Activated CD8-positive, alpha-beta T cell treated with anti-CD3 and anti-CD28 coated beads, Interleukin-2, amount 10 ng/mL, durations not matched to agents 7 days and 5 days (primary cell): Measurements from ENCODE around the gene PBX3. TPM values are rescaled to one million over a fixed set of nuclear protein-coding genes. Genes with fewer than 3 reads are reported as not detected.

Experiments used
- ATAC-seq: fragments of 150-1000 bp; cut with Tn5 transposase; one replicate; pipeline ENCODE4 v1.10.0; 2021; ENCODE audit warnings: moderate library complexity
- CTCF ChIA-PET: fragments of 350-600 bp; sonication (Branson Sonifier 250); formaldehyde crosslinking; loops from one replicate; lab custom pipeline; 2021; ENCODE audit warnings: antibody characterized with exemption; lab: Charles Lee
- POLR2A ChIA-PET: fragments of 350-600 bp; sonication (Branson Sonifier 250); formaldehyde crosslinking; loops from one replicate; lab custom pipeline; 2021; ENCODE audit warnings: antibody characterized with exemption; lab: Charles Lee
- DNase-seq: peaks from one replicate; pipeline ENCODE4 v3.0.0-alpha.2; 2020
- H3K27ac Mint-ChIP-seq: one replicate; pipeline ENCODE4 v1.8.0; 2021; ENCODE audit warnings: mild to moderate bottlenecking, mixed read lengths
- H3K27me3 Mint-ChIP-seq: one replicate; pipeline ENCODE4 v1.8.0; 2021; ENCODE audit warnings: low read depth, mixed read lengths
- H3K36me3 Mint-ChIP-seq: one replicate; pipeline ENCODE4 v1.8.0; 2021; ENCODE audit warnings: low read depth, mixed read lengths
- H3K4me1 Mint-ChIP-seq: one replicate; pipeline ENCODE4 v1.8.0; 2021; ENCODE audit warnings: low read depth, mixed read lengths
- H3K4me3 Mint-ChIP-seq: one replicate; pipeline ENCODE4 v1.8.0; 2021; ENCODE audit warnings: mild to moderate bottlenecking, mixed read lengths
- H3K9me3 Mint-ChIP-seq: one replicate; pipeline ENCODE4 v1.8.0; 2022; ENCODE audit warnings: mixed read lengths; ENCODE audit not compliant: insufficient read depth
- total RNA-seq, 2 experiments: library from RNA; stranded (reverse); gene quantifications; one replicate each; pipeline ENCODE4 v1.2.3, GENCODE V29; 2021

Gene PBX3
- total RNA-seq, 2 experiments from 2014 or later = 22.0 to 24.4 TPM

- H3K27ac Mint-ChIP-seq = no peak overlapping the region
- POLR2A ChIA-PET = no interaction called here
- H3K4me3 Mint-ChIP-seq = no peak overlapping the region
- H3K4me1 Mint-ChIP-seq = peaks cover 10% of the 10 kb centered on the region
- no peaks in the 10 kb centered on the region for H3K27me3 Mint-ChIP-seq
- no peaks in the 10 kb centered on the region for H3K9me3 Mint-ChIP-seq
- peaks cover 14% of the 10 kb centered on the region for H3K36me3 Mint-ChIP-seq
- DNase-seq (no peak), ATAC-seq (no peak)
- CTCF ChIA-PET = no interaction called here
Observed at GRCh38 chr9:125782718-125783117, 35.5 kb downstream of the PBX3 start.

GRCh38 chr9:125784286-125785049 is 37.3 kb downstream of the PBX3 start:
- Mint-ChIP-seq H3K27me3 (no peaks in the 10 kb centered on the region), H3K27ac (no peak overlapping the region), H3K4me3 (no peak overlapping the region), H3K9me3 (no peaks in the 10 kb centered on the region), H3K4me1 (peaks cover 10% of the 10 kb centered on the region), H3K36me3 (peaks cover 14% of the 10 kb centered on the region)
- ChIA-PET POLR2A (no interaction called here), CTCF (no interaction called here)
- no peak for ATAC-seq
- no peak for DNase-seq

GRCh38 chr9:125785248-125785751 is 38.1 kb downstream of the PBX3 start:
- Mint-ChIP-seq H3K4me3 (no peak overlapping the region), H3K9me3 (no peaks in the 10 kb centered on the region), H3K36me3 (peaks cover 14% of the 10 kb centered on the region), H3K4me1 (peaks cover 10% of the 10 kb centered on the region), H3K27me3 (no peaks in the 10 kb centered on the region), H3K27ac (peak overlapping the region; percentile 60)
- POLR2A ChIA-PET = no interaction called here
- ATAC-seq (no peak), DNase-seq (no peak)
- CTCF ChIA-PET = interaction anchor here (1.2 kb wide), 1 partner anchor 10 kb away, joined by 3 read pairs; no protein-coding TSS in a partner anchor

- DNase-seq = no peak
- H3K27me3 Mint-ChIP-seq = no peaks in the 10 kb centered on the region
- no peaks in the 10 kb centered on the region for H3K9me3 Mint-ChIP-seq
- peaks cover 10% of the 10 kb centered on the region for H3K4me1 Mint-ChIP-seq
- H3K36me3 Mint-ChIP-seq = peaks cover 11% of the 10 kb centered on the region
- ChIA-PET POLR2A (no interaction called here), CTCF (no interaction called here)
- no peak overlapping the region for H3K4me3 Mint-ChIP-seq
- no peak for ATAC-seq
- no peak overlapping the region for H3K27ac Mint-ChIP-seq
Observed at GRCh38 chr9:125787715-125788114, 40.5 kb downstream of the PBX3 start.

GRCh38 chr9:125789196-125789595 is 42.0 kb downstream of the PBX3 start:
- H3K27ac Mint-ChIP-seq = no peak overlapping the region
- H3K9me3 Mint-ChIP-seq = no peaks in the 10 kb centered on the region
- peaks cover 10% of the 10 kb centered on the region for H3K36me3 Mint-ChIP-seq
- no peak overlapping the region for H3K4me3 Mint-ChIP-seq
- CTCF ChIA-PET = interaction anchor here (0.6 to 1.1 kb wide), 3 partner anchors 39 to 833 kb away, joined by 3 to 4 read pairs (median 4); no protein-coding TSS in a partner anchor
- DNase-seq = no peak
- ATAC-seq = no peak
- H3K4me1 Mint-ChIP-seq = peaks cover 10% of the 10 kb centered on the region
- no peaks in the 10 kb centered on the region for H3K27me3 Mint-ChIP-seq
- POLR2A ChIA-PET = no interaction called here

- no peaks in the 10 kb centered on the region for H3K9me3 Mint-ChIP-seq
- DNase-seq (no peak), ATAC-seq (no peak)
- ChIA-PET POLR2A (no interaction called here), CTCF (interaction anchor here (1.6 kb wide), 1 partner anchor 9 kb away, joined by 3 read pairs; no protein-coding TSS in a partner anchor)
- H3K36me3 Mint-ChIP-seq = no peaks in the 10 kb centered on the region
- H3K4me3 Mint-ChIP-seq = no peak overlapping the region
- H3K27me3 Mint-ChIP-seq = no peaks in the 10 kb centered on the region
- H3K27ac Mint-ChIP-seq = no peak overlapping the region
- H3K4me1 Mint-ChIP-seq = no peaks in the 10 kb centered on the region
Observed at GRCh38 chr9:125794708-125795107, 47.5 kb downstream of the PBX3 start.

GRCh38 chr9:125795970-125796596 is 48.9 kb downstream of the PBX3 start:
- no peaks in the 10 kb centered on the region for H3K36me3 Mint-ChIP-seq
- ChIA-PET POLR2A (no interaction called here), CTCF (interaction anchor here (1.6 kb wide), 1 partner anchor 11 kb away, joined by 3 read pairs; no protein-coding TSS in a partner anchor)
- no peak for DNase-seq
- no peak overlapping the region for H3K27ac Mint-ChIP-seq
- H3K4me3 Mint-ChIP-seq = no peak overlapping the region
- H3K27me3 Mint-ChIP-seq = no peaks in the 10 kb centered on the region
- H3K9me3 Mint-ChIP-seq = no peaks in the 10 kb centered on the region
- ATAC-seq = no peak
- no peaks in the 10 kb centered on the region for H3K4me1 Mint-ChIP-seq

- H3K9me3 Mint-ChIP-seq = no peaks in the 10 kb centered on the region
- H3K27ac Mint-ChIP-seq = no peak overlapping the region
- peaks cover 2% of the 10 kb centered on the region for H3K36me3 Mint-ChIP-seq
- no peak for ATAC-seq
- no peaks in the 10 kb centered on the region for H3K27me3 Mint-ChIP-seq
- no peak overlapping the region for H3K4me3 Mint-ChIP-seq
- no peak for DNase-seq
- H3K4me1 Mint-ChIP-seq = no peaks in the 10 kb centered on the region
- ChIA-PET POLR2A (no interaction called here), CTCF (no interaction called here)
Observed at GRCh38 chr9:125797930-125798329, 50.8 kb downstream of the PBX3 start.

GRCh38 chr9:125803526-125803925 is 56.4 kb downstream of the PBX3 start:
- Mint-ChIP-seq H3K9me3 (no peaks in the 10 kb centered on the region), H3K4me3 (no peak overlapping the region), H3K27me3 (no peaks in the 10 kb centered on the region), H3K27ac (no peak overlapping the region), H3K4me1 (no peaks in the 10 kb centered on the region), H3K36me3 (peaks cover 2% of the 10 kb centered on the region)
- ChIA-PET CTCF (no interaction called here), POLR2A (no interaction called here)
- no peak for DNase-seq
- ATAC-seq = no peak

- Mint-ChIP-seq H3K4me3 (no peak overlapping the region), H3K4me1 (no peaks in the 10 kb centered on the region), H3K27ac (no peak overlapping the region), H3K36me3 (peaks cover 2% of the 10 kb centered on the region), H3K27me3 (no peaks in the 10 kb centered on the region), H3K9me3 (no peaks in the 10 kb centered on the region)
- ATAC-seq (no peak), DNase-seq (no peak)
- POLR2A ChIA-PET = no interaction called here
- CTCF ChIA-PET = no interaction called here
Observed at GRCh38 chr9:125805057-125805456, 57.9 kb downstream of the PBX3 start.

- H3K4me1 Mint-ChIP-seq = no peaks in the 10 kb centered on the region
- ChIA-PET CTCF (no interaction called here), POLR2A (no interaction called here)
- no peaks in the 10 kb centered on the region for H3K9me3 Mint-ChIP-seq
- H3K4me3 Mint-ChIP-seq = no peak overlapping the region
- no peak for ATAC-seq
- no peak for DNase-seq
- H3K27ac Mint-ChIP-seq = no peak overlapping the region
- peaks cover 2% of the 10 kb centered on the region for H3K36me3 Mint-ChIP-seq
- H3K27me3 Mint-ChIP-seq = no peaks in the 10 kb centered on the region
Observed at GRCh38 chr9:125805586-125805985, 58.4 kb downstream of the PBX3 start.

GRCh38 chr9:125807079-125807478 is 59.9 kb downstream of the PBX3 start:
- Mint-ChIP-seq H3K4me1 (no peaks in the 10 kb centered on the region), H3K9me3 (no peaks in the 10 kb centered on the region), H3K36me3 (no peaks in the 10 kb centered on the region), H3K27ac (no peak overlapping the region), H3K27me3 (no peaks in the 10 kb centered on the region), H3K4me3 (no peak overlapping the region)
- ChIA-PET CTCF (no interaction called here), POLR2A (no interaction called here)
- ATAC-seq (no peak), DNase-seq (no peak)
